DMS79 treated with DMSO at 0.1 percent for 48 hours (cell line): ENCODE measurements around the gene IFRD2.

ENCODE experiments used
- DNase-seq: peaks from one replicate; lab custom pipeline; 2025; lab: John Stamatoyannopoulos, UW

Gene IFRD2

DNA sequence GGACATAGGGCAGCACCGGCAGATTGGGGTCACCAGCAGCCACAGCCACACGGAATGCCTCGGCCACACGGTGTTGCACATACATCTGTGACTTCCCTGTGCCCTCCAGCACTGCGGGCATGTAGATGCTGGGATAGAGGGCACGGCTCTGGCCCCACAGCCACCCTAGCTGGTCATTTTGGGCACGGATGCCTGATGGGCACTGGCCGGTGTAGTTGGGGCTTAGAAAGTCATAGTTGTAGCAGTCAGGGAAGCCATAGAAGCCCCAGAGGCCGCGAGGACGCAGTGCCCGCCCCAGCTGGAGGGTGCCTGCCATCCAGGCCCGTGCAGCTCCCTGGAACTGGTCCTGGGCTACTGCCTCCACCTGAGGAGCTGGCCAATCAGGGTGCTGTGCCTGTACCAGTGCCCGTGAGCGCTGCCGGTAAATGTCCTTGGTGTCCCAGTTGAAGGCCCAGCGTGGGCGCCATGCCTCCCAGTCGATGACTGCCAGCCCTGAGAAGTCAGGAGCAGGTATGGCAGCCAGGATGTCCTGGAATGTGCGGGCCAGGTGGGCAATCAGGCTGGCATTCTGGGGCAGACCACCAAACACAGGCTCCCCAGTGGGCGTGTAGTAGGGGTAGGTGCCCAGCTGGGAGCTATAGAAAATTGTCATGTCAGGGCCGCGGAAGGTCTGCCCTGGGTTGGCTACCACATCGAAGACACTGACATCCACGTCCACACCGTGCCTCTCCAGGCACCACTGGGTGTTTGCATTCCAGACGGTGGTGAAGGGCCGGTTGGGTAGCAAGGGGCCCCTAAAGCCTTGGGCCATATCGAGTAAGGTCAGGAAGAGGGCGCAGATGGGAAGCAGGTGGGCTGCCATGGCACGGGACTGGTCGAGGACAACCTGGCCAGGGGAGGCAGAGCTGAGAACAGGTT, 10.1 kb upstream of the IFRD2 start:
- no peak for DNase-seq

DNA sequence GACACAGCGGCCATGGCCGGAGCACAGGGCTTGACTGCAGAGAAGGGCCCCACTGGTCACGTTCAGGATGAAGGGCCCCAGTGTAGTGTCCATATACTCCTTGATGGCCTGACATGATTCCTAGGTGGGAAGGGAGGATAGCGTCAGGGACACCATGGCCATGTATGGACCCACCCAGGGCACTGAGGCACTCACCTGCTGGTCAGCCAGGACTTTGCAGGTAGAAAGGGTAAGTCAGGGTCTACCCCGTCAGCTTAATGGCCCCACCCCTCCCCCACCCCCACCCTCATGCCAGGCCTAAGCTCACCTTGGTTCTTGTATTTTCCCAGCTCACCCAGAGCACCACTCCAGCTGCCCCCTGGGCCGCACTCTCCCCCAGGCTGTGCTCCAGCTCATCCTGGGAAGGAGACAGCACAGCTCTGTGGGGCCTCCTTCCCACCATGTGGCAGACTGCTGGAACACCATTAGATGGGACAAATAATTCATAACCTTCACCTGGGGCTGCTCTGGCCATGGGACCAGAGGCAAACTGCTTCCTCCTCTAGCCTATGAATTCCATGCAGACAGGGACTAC, 8.5 kb upstream of the IFRD2 start:
- no peak for DNase-seq

DNA sequence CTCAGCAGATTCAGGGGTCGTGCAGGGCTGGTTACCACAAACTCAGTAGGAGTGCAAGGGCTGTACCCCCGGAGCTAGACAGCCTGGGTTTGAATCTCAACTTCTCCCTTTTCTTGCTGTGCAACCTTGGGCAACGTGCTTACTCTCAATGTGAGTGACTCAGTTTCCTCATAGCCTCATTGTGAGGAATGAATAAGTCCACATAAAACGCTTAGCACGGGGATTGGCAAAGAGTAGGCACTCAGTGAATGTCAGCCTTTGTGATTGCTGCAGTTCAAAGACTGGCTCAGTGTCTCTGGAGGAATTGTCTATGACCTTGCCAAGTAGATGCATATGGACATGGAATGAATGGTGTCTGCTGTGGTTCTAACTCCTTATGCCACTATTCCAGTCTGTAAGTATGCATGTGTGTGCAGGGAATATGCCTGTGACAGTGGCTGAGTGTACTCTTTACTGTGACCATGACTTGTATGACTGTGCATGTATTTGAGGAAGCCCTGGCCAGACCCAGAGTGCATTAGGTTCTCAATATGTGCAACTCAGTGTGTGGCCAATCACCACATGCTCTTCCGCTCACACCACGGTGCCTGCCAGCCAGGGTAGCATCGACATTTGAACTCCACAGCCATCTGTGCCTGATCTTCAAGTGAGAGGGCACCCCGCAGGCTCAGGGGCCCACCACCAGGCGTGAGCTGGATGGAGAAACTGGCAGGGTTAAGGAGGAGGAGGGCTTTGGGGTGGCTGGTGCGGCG, 7.9 kb upstream of the IFRD2 start:
- DNase-seq: no peak

DNA sequence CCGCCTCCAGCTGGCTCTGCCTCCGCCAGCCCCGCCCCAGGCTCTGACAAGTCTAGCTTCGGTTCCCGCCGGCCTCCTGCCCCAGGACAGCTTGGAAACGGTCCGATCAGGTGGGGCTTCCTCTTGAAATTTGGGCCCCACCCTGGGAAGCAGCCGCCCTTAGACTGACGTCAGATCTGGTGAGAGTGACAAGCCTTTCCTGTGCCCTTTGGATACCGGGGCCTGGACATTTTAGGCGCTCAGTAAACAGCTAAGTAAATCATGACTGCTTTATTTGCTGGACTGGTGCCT, 7.4 kb upstream of the IFRD2 start:
- no peak for DNase-seq

DNA sequence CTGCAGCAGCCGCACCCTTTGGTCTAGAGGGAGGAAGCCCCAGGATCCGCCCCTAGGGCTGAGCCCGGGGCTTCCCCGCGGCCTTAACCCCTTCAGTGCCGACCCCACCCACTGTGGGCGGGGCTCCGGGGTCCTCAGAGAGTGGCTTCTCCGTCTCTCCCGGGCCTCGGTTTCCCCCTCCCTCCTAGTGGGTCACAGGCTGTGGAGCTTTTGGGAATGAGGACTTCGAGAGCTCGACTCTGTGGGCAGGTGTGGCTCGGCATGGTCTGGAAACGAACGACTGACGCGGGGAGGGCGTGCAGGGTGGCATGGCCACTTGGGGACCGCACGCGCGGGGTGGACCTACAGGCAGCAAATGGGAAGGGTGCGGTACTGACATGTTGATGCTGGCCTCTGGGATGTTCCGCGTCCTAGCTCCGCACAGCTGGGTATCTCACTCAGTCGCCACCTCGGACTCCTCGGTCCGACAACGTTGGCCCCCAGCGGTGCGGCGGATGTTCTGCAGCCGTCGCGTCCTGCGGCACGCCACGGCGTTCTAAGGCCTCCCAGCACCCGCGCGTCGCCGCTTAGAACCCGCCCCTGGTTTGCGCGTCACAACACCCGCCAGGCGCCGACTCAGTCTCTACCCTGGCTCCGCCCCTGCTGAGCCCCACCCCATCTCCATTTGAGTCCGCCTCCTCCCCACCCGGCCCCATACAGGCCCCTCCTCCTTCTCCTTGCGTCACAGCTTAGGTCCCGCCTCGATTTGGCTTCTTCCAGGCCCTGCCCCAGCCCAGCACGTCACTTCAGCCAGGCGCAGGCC, 6.8 kb upstream of the IFRD2 start, which contains the start of the genes HYAL3 and NAA80:
HYAL3 (minus strand) TSS at position 570 of the 802 bp plus-strand sequence. CDS start 3,803 bp downstream, outside the sequence.
NAA80 (minus strand) TSS at position 570 of the 802 bp plus-strand sequence. CDS start 1,942 bp downstream, outside the sequence.
- peak; percentile 88 for DNase-seq

DNA sequence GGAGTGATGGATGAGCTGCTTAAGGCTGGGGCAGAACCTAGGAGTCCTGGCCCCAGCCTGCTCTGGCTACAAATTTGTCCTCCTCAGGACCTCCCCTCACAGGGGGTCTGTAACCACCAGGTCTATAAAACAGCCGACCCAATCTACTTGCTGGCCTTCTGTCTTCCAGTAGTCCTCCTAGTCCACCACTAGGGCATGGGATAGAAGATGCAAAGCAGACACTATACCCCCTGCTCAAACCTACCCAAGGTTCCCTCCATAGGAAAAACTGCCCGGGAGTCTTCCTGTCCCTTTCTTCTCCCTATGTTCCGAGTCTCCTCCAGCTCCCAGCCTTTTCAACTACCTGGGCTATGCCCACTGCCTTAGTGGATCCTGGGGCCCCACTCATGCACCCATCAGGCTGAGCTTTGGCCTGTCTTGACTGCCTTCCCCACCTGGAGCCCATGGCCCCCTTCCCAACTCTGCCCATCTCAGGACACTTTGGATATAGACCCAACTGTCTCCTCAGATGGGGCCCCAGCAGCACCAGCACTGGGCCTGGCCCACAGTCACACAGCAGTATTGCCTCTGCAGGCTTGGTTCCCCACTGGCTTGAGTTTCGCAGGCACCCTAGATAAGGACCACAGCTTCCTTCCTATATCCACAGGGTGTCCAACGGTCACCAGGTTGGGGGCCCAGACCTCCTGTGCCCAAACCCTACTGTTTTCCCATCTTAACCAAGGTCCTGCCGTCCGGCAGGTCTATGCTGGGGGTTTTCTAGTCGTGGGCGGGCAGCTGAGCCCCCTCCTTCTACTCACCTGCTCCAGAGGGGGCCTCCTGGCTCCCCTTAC, 5.9 kb upstream of the IFRD2 start:
- DNase-seq: no peak

DNA sequence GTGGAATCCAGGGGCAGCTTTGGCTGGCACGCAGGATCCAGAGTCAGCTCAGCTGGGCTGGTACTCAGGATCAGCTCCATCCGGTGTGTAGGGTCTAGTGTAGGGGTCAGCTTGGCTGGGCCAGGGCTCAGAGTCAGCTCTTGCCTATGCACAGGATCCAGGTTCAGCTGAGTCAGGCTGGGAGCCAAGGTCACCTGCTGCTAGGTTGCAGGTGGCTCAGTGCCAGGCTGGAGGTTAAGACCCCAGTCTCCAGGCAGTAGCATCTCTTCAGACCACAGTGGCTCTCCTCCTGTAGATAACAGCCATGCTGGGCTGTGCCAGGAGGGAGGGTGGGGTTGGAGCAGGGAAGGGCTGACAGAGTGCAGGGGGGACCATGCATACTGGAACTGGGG, 5.2 kb upstream of the IFRD2 start:
- no peak for DNase-seq

DNA sequence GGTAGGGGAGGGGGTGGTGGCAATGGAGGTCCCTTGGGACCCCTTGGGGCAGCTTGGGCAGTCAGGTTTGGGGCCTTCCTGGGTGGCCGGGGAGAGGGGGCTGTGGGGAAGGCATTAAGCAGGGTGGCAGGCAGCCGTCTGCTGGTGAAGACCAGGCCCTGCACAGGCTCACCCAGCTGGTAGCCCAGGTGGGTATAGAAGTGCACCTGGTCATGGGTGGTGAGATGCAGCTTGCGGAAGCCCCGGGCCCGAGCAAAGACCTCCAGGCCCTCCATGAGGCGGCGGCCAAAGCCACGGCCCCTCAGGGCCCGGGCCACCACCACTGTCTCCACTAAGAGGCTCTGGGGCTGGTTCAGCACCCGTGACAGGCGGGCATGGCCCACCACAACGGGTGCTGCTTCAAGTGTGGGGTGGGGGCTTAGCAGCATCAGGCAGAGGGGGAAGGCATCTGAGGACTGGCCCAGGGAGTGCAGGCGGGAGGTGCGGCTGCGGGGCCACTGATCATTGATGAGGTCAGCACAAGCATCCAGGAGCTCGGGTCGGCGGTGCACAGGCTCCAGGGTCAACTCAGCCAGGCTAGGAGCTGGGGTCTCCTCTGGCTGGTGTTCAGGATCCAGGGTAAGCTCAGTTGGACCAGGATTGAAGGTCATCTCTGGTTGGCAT, 4.6 kb upstream of the IFRD2 start:
- DNase-seq: no peak

DNA sequence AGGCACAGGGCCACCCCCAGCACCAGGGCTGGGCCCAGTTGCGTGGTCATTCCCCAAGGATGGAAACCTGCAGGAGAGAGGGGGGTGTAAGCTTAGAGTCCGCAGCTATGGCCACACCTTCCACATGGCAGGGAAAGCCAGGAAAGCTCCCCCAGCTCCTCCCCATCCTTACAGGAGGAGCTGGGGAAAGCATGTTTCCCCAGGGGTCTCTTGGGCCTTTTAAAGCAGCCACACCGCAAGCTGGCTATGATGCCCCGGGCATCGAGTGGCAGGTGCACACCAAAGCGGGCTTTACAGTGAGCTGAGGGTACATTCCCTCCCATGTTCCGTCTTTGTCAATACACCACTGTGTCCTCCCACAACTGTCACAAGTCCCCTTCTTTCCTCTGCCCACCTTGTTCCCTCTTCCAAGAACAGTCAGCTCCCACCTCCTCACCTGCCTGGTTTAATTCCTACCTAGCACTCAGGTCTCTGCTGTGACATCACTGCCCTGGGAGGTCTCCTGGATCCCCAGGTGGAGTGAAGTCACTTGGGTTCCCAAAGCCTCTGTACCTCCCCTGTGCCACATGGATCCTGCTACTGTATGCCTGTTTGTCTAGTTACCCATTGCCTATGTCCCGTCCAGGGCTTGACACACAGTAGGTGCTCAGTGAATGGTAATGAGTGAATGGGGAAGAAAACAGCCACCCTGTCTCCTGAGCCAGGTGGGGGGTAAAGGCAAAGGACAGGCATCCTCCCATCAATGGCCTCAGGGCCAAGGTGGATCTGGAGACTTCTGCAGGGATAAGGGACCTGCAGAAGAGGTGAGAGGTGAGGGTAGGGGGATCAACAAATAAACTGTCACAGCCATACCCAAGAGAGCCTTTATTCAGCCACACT, 3.6 kb upstream of the IFRD2 start:
- DNase-seq: no peak

DNA sequence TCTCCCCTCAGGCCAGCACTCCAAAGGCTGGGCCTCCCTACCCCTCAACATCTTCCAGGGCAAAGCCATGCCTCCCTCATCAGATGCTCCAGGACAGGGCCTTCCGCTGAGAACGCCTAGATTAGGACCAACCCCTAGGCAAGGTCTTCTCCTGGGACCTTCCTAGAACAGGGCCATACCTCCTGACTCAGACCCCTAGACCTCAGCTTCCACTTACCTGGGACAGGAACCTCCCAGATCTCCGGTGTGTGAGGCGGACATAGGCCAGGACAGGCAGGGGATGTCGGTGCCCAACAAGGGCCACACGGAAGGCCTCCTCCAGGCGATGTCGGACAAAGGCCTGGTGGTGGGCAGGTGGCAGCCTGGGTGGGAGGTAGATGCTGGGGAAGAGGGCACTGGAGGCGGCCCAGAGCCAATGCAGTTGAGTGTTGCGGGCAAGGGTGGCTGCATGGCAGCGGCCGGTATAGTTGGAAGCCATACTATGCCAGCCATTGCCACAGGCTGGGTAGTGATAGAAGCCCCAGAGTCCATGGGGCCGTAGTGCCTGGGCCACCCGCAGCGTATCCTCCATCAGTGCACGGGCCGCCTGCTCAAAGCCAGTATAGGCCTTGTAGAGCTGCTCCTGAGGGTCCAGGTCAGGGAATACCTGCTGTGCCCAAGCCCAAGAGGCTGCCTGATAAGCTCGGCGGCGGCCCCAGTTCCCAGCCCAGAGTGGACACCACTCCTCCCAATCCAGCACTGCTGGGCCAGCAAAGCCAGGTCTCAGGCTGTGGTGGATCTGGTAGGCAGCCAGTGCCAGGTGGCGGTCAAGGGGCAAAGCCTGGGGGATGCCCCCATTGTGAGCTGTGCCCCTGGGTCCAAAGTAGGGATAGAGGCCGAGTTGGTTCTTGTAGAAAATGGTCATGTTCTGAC, 2.5 kb upstream of the IFRD2 start:
- DNase-seq: no peak

DNA sequence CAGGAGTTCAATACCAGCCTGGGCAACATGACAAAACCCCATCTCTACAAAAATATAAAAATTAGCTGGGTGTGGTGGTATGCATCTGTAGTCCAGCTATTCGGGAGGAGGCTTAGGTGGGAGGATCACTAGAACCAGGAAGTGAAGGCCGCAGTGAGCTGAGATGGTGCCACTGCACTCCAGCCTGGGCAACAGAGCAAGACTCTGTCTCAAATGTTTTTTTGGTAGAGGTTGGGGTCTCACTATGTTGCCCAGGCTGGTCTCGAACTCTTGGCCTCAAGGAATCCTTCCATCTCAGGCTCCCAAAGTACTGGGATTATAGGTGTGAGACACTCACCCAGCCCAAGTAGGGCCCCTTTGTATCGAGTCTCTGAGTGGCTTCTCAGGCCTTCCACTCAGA, 1.9 kb upstream of the IFRD2 start:
- DNase-seq: no peak

DNA sequence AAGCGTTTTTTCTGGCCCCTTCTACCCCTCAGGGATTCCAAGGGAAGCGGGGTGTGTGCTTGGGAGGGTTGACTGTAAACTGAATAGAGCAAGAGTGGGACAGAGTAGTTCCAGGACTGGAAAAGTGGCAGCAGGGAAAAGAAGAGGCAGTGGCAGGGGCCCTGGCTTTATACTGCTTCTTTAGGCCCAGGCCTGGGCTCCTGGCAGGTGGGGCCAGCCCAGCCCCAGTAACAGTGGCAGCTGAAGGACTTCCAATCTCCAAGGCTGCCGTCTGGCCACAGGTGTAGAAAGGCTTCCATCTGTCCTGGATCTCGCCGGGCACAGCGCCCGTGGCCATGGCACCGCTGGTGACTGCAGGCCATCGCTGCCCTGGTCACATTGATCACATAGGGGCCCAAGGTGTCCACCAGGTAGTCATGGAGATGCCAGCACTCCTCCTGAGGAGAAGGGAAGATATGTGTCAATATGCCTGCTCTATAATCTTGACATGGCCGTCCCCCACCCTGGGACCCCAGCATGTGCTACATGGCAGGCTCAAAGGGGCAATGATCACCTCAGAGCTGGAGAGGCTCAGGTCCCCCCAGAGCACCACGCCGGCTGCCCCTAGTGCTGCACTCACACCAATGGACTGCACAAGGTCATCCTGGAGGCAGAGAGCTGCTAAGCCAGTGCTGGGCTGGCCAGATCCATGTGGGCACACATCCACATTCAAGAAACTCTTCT, 1.0 kb upstream of the IFRD2 start:
- DNase-seq: no peak

DNA sequence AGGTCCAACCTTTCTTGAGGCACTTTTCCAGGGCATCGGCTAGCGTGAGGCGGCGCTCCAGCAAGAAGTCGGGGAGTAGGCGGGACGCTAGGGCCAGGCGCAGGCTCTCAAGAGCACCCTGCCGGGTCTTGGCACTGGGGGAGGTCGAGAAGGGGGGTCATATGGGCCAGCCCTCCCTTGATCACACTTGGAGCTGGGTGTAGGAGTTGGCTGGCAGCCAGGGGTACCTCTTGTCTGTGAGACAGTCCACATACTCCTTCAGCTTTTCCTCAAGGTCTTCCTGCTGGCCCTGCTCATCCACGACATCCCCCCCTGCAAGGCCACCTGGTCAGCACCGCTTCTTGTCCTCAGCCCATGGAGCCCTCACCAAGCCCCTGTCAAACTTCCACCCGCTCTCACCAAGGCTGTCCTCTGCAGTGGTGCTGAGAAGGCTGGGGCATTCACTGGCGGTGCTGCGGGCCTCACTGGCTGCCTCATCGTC, 2.0 kb downstream of the IFRD2 start:
- DNase-seq: no peak

DNA sequence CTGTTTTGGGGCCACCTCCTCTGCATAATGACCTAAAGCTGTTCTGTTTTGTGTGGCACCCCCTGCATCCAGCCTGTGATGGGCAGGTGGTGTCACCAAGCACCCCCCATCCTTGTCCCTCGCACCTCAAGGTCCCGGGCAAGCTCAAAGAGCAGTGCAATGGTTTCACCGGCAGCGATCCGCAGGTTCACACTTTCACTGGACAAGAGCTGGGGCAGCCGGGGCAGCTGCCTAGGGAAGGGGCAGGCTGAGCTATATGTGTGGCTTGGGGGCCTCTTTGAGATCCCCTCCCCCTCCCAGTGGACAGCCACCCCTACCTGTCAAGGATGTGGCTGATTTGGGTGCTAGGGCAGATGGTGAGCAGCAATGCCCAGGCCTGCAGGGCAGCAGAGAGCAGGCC, 3.1 kb downstream of the IFRD2 start:
- no peak for DNase-seq

DNA sequence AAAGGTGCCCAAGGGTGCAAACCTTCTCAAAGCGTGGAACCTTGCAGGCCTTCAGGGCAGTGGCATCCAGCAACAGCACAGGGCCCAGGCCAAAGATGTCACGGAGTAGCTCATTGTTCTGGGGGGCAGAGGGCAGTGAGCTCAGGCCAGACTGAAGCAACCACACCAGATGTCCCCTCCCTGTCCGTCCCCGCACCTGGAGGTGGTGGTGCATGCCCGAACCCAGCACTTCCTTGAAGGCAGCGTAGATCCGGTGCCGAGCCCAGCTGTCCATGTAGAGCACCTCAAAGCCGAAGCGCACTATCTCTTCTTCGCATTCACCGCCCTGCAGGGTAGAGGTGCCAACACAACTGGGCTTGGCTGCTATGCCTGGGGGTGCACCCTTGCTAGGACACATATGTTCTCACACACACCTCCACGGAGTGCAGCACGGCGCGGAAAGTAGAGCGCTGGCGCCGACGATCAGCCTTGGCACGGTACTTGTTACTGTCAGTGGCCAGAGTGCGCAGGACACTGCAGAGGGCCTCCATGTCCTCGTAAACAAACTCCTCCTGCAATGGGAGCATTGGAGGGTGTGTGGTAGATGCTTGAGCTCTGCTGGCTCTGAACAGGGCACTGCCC, 3.7 kb downstream of the IFRD2 start:
- no peak for DNase-seq

DNA sequence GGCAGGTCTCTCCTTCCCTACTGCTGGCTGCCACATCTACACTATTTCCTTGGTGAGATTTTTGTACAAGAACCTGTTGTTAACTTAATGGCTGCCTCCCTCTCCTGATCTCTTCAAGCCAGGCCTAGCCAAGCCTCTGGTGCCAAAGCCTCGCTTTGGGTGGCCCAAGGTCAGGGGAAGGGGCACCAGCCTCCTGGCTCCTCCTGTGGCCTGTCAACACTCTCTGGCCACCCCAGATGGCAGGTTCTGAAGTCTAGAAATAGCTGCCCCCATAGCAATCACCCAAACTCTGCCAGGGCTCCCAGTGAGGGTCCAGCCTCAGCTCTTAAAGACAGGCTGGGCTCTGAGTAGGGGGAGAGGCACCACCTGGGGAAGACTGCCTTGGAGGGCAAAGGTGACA, 5.0 kb downstream of the IFRD2 start:
- no peak for DNase-seq
